GM12878 (cell line): ENCODE data around the gene PLVAP.

ENCODE experiments used
- BHLHE40 ChIP-seq, 2 experiments: fragments of 450-650 bp in 1 of 2; IDR thresholded peaks; 2 replicates each; pipeline ENCODE4 v1.6.1; 2011 to 2017; ENCODE audit warnings: low read depth in 2 of 2, borderline replicate concordance in 1 of 2, improper control_type of control experiment in 1 of 2, low read length in 1 of 2, mild to moderate bottlenecking in 1 of 2
- GABPA ChIP-seq: IDR thresholded peaks from 2 replicates; pipeline ENCODE4 v1.6.1; 2014; ENCODE audit warnings: antibody characterized with exemption, low read depth, mild to moderate bottlenecking, inconsistent platforms
- POLR2A ChIP-seq: IDR thresholded peaks from 2 replicates; pipeline ENCODE4 v1.6.1; 2011; ENCODE audit warnings: low read depth, mild to moderate bottlenecking, low read length
- SUPT20H ChIP-seq: IDR thresholded peaks from 2 replicates; pipeline ENCODE4 v1.6.1; 2011; ENCODE audit warnings: low read depth, mild to moderate bottlenecking, low read length, moderate library complexity, borderline replicate concordance; ENCODE audit not compliant: control insufficient read depth
- TARDBP ChIP-seq: IDR thresholded peaks from 2 replicates; pipeline ENCODE4 v1.6.1; 2016; ENCODE audit warnings: borderline replicate concordance
- TF ChIP-seq, protein P1 (sequence below): IDR thresholded peaks from 2 replicates; pipeline ENCODE4 v1.6.1; 2012; ENCODE audit warnings: mild to moderate bottlenecking, low read depth, low read length

DNA sequence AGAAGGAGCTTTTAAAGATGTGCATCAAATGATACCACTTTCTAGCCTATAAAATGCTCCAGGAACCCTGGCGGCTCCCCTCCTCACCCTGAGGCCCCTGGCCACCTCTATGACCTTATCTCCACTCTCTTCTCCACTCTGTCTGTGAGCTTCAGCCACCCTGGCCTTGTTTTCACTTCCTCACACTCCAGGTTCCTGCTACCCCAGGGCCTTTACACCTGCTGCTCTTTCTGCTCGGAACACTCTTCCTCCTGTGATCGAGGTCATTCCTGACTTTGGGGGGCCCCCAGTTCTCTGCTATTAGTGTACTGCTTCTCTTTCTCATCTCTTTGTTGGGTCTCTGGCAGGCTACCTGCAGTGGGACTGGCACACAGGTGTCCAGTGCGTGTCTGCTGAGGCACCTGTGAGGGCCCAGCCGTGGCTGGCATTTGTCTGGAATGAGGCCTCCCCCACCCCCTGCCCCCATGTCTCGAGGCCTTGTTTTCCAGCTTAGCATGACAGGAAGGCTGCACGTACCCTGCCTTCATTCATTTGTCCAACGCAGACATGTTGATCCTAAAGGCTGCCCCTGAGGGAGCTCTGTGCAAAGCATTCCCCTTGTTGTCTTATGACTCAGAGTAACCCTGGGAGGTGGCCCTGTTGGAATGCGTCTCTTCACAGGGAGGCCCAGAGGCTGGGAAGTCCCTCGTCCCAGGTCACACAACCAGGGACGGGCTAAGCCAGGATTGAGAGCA lies 65.5 kb downstream of the PLVAP start:
- TF ChIP-seq SUPT20H: no peak
- TF ChIP-seq POLR2A: no peak
- TF ChIP-seq BHLHE40 (IDR thresholded peaks at IDR 0.05; ENCODE audit: borderline replicate concordance in 1 of 2, low read depth in 2 of 2, low read length in 1 of 2): no peak
- TF ChIP-seq GABPA: no peak
- TF ChIP-seq TARDBP: no peak
- TF ChIP-seq, protein P1, sequence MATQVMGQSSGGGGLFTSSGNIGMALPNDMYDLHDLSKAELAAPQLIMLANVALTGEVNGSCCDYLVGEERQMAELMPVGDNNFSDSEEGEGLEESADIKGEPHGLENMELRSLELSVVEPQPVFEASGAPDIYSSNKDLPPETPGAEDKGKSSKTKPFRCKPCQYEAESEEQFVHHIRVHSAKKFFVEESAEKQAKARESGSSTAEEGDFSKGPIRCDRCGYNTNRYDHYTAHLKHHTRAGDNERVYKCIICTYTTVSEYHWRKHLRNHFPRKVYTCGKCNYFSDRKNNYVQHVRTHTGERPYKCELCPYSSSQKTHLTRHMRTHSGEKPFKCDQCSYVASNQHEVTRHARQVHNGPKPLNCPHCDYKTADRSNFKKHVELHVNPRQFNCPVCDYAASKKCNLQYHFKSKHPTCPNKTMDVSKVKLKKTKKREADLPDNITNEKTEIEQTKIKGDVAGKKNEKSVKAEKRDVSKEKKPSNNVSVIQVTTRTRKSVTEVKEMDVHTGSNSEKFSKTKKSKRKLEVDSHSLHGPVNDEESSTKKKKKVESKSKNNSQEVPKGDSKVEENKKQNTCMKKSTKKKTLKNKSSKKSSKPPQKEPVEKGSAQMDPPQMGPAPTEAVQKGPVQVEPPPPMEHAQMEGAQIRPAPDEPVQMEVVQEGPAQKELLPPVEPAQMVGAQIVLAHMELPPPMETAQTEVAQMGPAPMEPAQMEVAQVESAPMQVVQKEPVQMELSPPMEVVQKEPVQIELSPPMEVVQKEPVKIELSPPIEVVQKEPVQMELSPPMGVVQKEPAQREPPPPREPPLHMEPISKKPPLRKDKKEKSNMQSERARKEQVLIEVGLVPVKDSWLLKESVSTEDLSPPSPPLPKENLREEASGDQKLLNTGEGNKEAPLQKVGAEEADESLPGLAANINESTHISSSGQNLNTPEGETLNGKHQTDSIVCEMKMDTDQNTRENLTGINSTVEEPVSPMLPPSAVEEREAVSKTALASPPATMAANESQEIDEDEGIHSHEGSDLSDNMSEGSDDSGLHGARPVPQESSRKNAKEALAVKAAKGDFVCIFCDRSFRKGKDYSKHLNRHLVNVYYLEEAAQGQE: no peak
